T-helper 1 cell treated with Interleukin-12 subunit alpha and Interleukin-12 subunit beta and Interleukin-4 antibody, amounts not matched to agents 30 ng/mL and 1 ng/mL, for 36 hours (primary cell): ENCODE data around the gene GPR12. TPM values are rescaled to one million over a fixed set of nuclear protein-coding genes. Genes with fewer than 3 reads are reported as not detected.

ENCODE experiments used
- intact Hi-C: fragments of 100-400 bp; cut with micrococcal nuclease; formaldehyde crosslinking; loops from one replicate; pipeline ENCODE4 v1.15.1; 2024
- total RNA-seq: library from RNA; stranded (reverse); gene quantifications from 2 replicates; pipeline ENCODE4 v1.2.3, GENCODE V29; 2022

The GPR12 gene
- total RNA-seq = not detected in 2 replicates

GRCh38 chr13:26759907-26760831, at the start of gene GPR12:
TSS of gene GPR12 (minus strand) at chr13:26760786. CDS start at chr13:26759827, 959 bp downstream.
- intact Hi-C loops = no loop called here

DNA sequence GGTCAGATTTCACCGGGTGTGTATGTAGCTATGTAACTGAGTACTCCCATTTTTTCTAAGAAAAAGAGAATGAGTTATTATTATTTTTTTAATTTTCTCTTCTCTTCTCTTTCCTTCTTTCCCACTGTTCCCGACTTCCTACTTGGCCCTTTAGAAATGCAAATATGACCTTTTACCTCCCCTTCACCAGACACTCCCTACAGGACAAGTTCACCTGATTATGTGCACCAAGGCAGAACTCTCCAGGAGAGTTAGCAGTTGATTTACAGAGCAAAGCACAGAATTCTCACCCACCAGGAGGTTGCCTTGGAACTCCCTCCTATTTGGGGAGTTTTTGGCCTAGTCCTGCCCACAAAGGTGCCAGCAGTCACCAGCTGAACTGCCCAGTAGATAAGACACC, 49.5 kb upstream of the GPR12 start:
- intact Hi-C loops = no loop called here

DNA sequence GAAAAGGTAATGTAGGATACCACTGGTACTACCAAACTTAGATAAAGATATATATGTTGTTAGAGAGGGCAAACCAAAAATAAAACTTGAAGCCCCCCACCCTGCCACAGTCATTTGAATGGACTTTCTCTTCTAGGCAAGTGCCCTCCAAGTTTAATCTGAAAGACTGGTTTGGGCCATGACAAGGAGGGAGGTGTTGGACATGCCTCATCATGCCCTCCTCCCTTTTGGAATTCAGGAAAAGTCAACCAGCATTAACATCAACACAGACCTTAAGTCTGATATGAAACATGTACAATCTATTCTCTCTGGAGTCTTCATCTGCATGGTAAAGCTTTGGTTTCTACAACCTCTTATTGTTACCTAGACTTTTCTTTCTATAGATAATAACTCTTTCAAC, 46.3 kb upstream of the GPR12 start:
- intact Hi-C loops = no loop called here

DNA sequence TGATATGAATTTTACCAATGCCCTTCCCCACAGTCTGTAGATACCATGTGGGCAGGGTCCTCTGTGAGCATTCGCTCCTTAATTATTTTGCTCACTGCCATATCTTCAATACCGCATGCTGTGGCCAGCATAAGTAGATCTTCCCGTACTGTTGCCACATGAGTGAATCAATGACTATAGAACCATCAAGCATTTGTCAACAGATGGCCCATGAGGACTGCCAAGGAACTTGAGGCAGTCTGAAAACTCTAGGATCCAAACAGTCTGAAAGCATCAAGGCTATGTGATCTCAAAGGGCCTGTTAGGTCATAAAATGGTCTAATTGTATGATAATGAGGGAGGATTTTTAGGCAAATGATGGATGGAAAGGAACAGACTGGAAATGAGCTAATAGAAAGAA, 27.4 kb upstream of the GPR12 start:
- intact Hi-C loops = no loop called here

DNA sequence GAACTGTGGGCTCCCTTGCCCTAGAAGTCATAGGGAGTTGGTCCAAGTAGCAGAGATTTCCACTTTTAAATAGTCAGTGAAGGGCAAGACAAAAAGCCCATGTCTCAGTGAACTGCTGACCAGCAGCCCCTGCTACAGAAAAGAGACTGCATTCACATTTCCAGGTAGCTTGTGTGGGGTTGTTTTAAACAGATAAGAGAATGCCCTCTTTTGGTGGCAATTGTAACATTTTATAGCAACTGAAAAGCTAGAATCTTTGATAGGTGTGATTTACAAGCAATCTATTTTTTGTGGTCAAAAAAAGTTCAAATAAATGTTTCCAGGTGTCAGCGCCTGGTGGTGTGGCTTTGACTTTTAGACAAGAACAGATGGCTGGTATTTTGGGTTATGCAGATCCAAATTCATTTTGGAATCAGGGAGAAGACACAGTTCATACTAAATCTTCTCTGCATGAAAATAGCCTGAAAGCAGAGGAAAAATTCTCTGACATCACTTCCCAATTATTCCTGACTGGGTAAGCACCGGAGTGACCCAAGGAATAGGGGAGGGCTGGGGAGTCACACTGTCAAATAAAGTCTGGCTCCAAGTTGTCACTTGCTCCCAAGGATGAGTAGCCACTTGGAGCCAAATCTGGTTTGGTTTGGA, 26.2 kb upstream of the GPR12 start:
- intact Hi-C loops = no loop called here

DNA sequence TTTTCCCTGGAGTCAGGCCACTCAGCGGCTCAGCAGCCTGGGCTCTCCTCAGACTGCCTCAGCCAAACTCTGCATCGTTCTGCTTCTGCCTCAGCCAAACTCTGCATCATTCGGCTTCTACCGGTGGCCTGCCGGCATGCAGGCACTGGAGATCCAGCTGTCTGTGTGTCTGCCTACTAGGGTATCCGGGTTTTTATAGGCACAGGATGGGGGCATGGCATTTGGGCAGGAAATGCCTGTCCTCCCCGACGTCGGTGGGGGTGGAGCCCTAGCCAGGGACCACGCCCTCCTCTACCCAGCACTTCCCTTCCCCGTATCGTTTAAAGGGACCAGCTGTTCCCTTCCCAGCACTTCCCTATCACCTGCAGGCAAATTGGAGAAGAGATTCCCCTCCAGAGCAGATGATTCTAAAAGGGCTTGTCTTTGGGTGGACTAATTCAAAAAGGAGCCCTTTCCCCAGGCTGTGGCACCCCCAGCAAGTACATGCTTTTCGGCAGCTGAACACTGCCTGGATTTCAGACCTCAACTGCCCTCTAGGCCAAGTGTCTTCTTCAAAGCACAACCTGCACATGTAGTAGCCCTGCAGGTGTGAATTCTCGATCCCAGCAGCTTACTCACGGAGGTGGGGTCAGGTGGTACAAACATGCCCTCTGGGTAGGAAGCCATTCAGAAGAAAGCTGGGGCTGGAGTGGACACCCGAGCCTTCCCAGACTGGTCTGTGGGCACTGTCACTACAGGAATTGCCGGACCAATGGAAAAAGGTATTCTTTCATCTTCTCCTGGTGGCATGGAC, 25.4 kb upstream of the GPR12 start:
- intact Hi-C loops = no loop called here

- intact Hi-C loops = no loop called here
Measured at GRCh38 chr13:26784704-26785639, 24.4 kb upstream of the GPR12 start.

DNA sequence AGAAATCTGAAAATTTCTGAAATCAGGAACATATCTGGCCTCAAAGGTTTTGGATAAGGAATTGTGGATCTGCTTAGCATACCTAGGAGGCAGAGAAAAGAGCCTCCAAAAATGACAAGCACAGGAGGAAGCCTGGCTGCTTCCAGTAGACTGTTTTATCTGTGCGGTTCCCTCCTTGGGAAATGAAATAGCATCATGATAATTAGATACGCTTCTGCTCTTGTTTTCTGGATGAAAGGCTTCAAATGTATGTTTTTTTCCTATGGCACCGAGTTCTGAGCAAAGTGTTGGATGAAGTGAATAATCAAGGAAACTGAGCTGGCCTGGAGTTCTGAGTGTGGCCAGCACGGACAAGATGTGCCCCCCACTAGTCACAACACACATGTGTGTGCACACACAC, 19.8 kb upstream of the GPR12 start:
- intact Hi-C loops = no loop called here

GRCh38 chr13:26779321-26779720, 18.7 kb upstream of the GPR12 start:
- intact Hi-C loops = no loop called here

- intact Hi-C loops = no loop called here
Measured at GRCh38 chr13:26772531-26772930, 11.9 kb upstream of the GPR12 start.

- intact Hi-C loops = no loop called here
Measured at GRCh38 chr13:26771796-26772195, 11.2 kb upstream of the GPR12 start.

- intact Hi-C loops = no loop called here
Measured at GRCh38 chr13:26762745-26763345, 2.3 kb upstream of the GPR12 start.

DNA sequence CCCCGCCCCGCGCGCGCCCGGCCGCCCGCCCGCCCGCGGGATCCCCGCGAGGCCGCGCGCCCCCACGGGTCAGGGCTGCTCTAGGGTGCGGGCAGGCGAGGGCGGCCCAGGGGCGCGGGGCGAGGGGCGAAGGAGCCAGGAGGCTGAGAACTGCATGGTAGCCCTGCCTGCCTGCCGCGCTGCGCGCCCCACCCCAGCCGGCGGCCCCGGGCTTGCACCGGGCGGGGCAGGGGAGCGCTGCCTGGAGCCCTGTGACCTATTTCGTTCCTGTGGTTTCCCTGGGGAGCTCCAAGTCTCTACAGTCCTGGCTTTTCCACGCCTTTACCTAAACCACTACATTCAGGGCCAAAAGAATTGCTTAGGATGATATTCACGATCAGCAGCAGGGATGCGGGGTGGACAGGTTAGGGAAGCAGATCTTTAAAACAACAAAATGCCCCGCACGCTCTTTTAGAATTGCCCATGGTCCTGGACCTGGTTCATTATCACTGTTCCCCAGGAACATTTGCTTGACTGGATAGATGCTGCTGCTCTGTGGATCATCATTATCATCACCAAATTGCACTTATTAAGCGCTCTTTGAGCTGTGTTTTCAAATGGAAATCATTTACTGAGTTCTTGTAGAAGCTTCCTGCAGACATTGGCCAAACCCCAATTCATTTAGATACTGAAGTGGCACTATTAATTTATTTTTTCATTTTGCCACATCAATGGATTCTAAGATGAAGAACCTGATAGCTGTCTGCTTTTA, 421 bp upstream of the GPR12 start:
- intact Hi-C loops = no loop called here

- intact Hi-C loops = no loop called here
Measured at GRCh38 chr13:26759249-26759906, 1.2 kb downstream of the GPR12 start.

- intact Hi-C loops = no loop called here
Measured at GRCh38 chr13:26758496-26759157, 2.0 kb downstream of the GPR12 start.

- intact Hi-C loops = no loop called here
Measured at GRCh38 chr13:26756961-26757360, 3.6 kb downstream of the GPR12 start.

DNA sequence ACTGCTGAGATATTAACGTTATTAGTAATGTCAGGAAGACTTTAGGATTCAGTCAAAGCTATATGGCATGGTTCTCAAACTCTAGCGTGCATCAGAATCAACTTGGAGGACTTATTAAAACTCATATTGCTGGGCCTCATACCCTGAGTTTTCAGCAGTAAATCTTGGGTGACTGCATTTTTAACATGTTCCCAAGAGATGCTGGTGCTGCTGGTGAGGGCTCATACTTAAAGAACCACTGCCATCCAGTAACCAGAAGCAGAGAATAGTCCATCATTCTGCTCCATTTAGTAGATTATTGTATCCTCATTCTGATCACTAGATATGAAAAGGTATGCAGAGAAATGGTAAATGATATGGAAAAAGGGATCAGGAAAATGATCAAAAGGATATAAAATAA, 7.9 kb downstream of the GPR12 start:
- intact Hi-C loops = no loop called here

- intact Hi-C loops = no loop called here
Measured at GRCh38 chr13:26749905-26750304, 10.7 kb downstream of the GPR12 start.

DNA sequence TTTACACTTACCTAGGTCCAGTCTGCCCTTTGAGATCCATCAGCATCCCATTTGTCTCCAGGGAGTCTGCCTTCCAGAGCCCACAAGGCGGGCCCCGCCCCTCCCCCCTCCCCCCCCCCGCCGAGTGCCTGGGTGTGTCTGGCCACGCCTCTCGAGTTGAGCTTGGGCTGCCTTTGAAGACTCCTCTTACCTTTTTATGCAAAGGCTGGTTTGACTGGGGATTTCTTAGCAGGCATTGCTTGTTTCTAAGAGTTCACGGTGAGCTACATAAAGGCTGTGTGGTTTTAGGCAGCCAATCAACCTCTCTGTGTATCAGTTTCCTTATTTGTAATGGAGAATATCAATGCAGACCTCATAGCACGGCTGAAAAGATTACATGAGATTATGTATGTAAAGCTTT, 11.3 kb downstream of the GPR12 start:
- intact Hi-C loops = no loop called here
